Measurements from ENCODE around the gene CRAT.
"Not testable (repeated sequence)": the region's sequence is repeated elsewhere in the genome, so short reads cannot be mapped to it uniquely, and the experiment has no call there.

Gene CRAT

GRCh38 chr9:129138144-129138462 is 27.5 kb upstream of the CRAT start:
- FAIRE-seq, result no peak

DNA sequence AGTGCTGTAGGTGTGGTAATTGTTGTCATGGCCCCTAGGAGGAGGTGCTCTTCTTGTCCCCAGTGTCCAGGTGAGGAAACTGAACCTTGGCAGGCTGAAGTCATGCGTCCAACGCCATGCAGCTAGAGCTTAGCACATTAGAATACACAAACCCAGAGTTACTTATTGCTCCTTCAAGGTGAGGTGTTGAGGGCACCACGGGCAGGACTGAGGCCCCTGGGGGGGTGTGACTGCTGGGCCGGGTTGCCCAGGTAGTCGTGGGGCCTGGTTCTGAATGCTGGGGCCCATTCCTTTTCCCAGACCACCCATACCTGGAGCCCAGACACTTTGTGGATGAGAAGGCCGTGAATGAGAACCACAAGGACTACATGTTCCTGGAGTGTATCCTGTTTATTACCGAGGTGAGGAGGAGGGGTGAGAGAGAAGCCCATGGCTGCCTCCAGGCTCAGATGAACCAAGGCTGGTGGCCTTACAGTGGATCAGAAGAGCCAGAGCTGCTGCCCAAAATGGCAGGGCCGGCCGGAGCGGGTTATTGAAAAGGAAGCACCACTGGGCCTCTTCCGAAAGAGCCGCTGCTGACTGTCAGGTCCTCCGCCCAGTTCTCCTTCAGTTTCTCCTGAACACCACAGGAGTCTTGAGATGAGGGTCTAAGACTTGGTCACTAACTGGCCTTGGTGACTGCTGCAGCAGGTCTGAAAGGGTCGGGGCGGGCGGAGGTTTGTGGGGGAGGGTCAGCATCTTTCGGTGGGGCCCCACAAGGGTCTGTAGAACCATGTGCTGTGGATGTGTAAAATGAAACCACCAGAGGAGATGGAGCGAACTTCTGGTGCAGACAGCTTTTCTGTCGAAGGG is 26.9 kb upstream of the CRAT start:
- no peak for FAIRE-seq

- no peak for FAIRE-seq
Measured at GRCh38 chr9:129136446-129137035, 25.9 kb upstream of the CRAT start.

DNA sequence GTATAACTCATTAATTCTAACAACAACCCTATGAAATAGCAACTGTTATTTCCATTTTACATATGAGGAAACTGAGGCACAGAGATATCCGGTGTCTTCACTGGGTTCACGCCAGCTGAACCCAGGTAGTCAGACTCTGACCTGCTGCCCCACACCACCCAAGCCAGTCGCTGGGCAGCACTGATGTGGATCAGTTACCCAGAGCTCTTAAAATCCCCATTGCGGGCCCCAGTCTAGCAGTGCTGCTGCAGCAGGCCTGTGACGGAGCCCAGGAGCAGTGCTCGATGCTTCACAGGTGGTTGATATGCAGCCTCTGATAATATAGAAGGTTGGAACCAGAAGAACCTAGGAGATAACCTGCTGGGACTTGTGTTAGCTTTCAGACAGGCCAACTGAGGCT is 24.9 kb upstream of the CRAT start:
- FAIRE-seq, result no peak

DNA sequence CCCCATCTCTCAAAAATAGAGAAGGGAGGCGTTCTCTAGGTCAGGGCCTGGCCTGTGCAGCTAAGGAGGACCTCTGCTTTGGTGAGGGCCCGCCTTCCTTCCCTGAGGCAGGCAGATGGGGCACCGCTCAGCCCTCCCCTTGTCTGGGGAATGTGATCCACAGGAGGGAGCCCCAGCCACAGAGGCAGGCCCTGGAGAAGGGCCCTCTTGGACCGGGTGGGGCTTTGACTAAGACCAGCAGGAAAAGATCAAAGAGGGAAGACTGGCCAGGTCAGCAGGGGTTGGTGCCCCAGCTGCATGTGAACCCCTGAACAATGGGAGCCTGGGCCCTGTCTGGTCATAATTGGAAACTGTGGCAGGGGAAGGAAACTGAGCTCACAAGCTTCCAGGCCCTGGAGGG is 22.5 kb upstream of the CRAT start:
- FAIRE-seq, result no peak

GRCh38 chr9:129131300-129132145 is 20.9 kb upstream of the CRAT start:
- FAIRE-seq, result no peak

GRCh38 chr9:129130791-129131190 is 20.2 kb upstream of the CRAT start:
- no peak for FAIRE-seq

GRCh38 chr9:129130271-129130670 is 19.7 kb upstream of the CRAT start:
- not testable (repeated sequence) for FAIRE-seq

GRCh38 chr9:129128689-129129088 is 18.1 kb upstream of the CRAT start:
- FAIRE-seq, result no peak

GRCh38 chr9:129126749-129127618 is 16.4 kb upstream of the CRAT start:
- no peak for FAIRE-seq

GRCh38 chr9:129125478-129125877 is 14.9 kb upstream of the CRAT start:
- no peak for FAIRE-seq

GRCh38 chr9:129124506-129125069 is 14.0 kb upstream of the CRAT start:
- no peak for FAIRE-seq

DNA sequence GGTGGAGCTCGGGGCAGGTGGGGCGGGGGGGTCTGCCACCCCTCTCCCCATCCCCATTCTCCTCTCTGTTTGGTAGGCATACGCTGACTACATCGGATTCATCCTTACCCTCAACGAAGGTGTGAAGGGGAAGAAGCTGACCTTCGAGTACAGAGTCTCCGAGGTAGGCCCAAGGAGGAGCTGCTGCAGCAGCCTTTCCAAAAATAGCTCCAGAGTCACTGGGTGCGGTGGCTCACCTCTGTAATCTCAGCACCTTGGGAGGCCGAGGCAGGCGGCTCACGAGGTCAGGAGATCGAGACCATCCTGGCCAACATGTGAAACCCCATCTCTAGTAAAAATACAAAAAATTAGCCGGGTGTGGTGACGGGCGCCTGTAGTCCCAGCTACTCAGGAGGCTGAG is 12.4 kb upstream of the CRAT start:
- FAIRE-seq, result not testable (repeated sequence)

DNA sequence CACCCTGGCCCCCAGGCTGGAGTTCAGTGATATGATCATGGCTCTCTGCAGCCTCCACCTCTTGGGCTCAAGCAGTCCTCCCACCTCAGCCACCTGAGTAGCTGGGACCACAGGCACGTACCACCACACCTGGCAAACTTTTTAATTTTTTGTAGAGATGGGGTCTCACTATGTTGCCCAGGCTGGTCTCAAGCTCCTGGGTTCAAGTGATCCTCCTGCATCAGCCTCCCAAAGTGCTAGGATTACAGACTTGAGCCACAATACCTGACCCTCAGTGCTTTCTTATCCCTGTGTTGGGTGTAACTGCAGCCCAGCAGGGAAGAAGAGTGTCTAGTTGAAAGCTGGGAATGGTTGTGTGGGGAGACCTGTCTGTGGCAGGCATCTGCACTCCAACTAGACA is 11.5 kb upstream of the CRAT start:
- no peak for FAIRE-seq

DNA sequence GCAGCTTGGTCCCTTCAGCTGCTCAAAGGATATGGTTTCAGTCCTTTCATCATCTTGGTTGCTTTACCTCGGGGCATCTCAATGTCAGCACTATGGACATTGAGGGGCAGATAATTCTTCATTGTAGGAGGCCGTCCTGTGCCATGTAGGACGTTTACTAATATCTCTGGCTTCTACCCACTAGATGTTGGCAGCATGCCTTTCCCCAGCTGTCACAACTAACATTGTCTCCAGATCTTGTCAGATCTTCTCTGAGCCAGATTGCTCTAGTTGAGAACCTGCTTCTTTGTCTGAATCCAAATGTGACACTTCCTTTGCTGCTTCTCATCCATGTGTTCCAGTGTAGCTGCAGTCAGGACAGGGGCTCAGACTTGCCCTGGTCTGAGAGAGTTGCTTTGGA is 10.9 kb upstream of the CRAT start:
- no peak for FAIRE-seq

- no peak for FAIRE-seq
Measured at GRCh38 chr9:129118799-129119198, 8.2 kb upstream of the CRAT start.

GRCh38 chr9:129113645-129114304 is 3.2 kb upstream of the CRAT start:
- FAIRE-seq, result no peak

DNA sequence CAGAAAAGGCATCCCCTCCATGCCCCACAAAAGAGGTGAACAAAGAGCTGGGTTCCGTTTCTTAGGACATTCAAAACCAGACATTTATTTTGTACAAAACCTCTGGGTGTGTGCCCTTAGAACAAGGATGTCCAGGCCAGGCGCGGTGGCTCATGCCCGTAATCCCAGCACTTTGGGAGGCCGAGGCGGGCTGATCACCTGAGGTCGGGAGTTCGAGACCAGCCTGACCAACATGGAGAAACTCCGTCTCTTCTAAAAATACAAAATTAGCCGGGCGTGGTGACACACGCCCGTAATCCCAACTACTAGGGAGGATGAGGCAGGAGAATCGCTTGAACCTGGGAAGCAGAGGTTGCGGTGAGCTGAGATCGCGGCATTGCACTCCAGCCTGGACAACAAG is 1.9 kb upstream of the CRAT start:
- FAIRE-seq, result not testable (repeated sequence)

GRCh38 chr9:129111528-129112151 is 1.0 kb upstream of the CRAT start:
- FAIRE-seq, result no peak

DNA sequence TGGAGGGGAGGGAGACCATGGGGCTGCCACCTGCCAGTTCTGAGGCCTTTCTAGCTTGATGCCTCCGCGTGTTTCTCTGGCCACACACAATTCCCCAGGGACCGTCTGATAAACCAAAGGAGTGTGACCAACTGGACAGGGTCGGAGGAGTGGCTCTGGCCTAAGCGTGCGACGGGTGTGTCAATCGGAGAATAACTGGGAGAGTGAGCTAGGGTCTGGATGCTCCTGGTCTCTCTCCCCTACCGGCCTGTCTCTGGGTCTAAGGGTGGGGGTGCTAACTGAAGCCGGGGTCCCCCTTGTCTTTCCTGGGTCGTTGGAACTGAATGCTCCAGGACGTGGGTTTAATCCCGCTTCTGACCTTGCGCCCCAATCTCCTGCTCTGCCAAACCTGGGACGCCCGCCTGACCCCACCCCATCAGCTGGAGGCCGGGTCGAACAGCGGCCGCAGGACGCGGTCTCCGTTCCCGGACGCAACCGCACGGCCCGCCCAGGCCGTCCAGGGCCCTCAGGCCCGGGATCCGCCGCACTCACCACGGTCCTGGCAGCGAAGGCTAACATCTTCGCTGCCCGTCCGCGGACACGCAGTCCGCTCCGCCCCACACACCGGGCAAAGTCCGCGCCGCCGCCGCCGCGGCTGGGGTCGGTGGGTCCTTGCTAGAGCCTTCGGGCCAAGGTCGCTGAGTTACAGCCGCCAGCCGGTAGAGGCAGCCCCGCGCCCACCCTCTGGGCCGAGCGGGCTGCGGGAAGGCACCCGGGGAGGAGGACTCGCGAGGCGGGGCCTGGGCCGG is 447 bp downstream of the CRAT start:
- FAIRE-seq, result no peak

- no peak for FAIRE-seq
Measured at GRCh38 chr9:129109537-129109903, 1.1 kb downstream of the CRAT start.
